Measurements from ENCODE around the gene LYRM1. TPM values are rescaled to one million over a fixed set of nuclear protein-coding genes. Genes with fewer than 3 reads are reported as not detected.

Gene LYRM1
- total and polyA plus RNA-seq, 2 experiments from 2014 or later, result 18.7 to 24.8 TPM

- peaks cover 6% of the 10 kb centered on the region for H3K27me3 Mint-ChIP-seq (ENCODE audit: insufficient read depth, low read depth, poor library complexity)
- H3K4me1 ChIP-seq (ENCODE audit: insufficient read depth), result peaks cover 28% of the 10 kb centered on the region
- no peaks in the 10 kb centered on the region for H4K20me1 ChIP-seq (replicated peaks; ENCODE audit: insufficient read depth)
- H3K79me2 ChIP-seq (replicated peaks; ENCODE audit: insufficient read depth), result peaks cover 35% of the 10 kb centered on the region
- no peak for TF ChIP-seq STAT1 (IDR thresholded peaks at IDR 0.05; ENCODE audit: unreplicated experiment)
- TF ChIP-seq EZH2 (IDR thresholded peaks at IDR 0.05; ENCODE audit: low read depth, unreplicated experiment), result no peak
- no peak for TF ChIP-seq ZNF462 (CRISPR knock-in tag; IDR thresholded peaks at IDR 0.05)
- no peak for TF ChIP-seq CREB1 (CRISPR knock-in tag; IDR thresholded peaks at IDR 0.05; ENCODE audit: low read depth)
- no peak for TF ChIP-seq EZH2phosphoT487 (IDR thresholded peaks at IDR 0.05; ENCODE audit: unreplicated experiment)
- TF ChIP-seq POLR2AphosphoS5 (IDR thresholded peaks at IDR 0.05; ENCODE audit: low read depth), result no peak
- TF ChIP-seq ETS1 (IDR thresholded peaks at IDR 0.05), result no peak
- no peak for TF ChIP-seq ZNF331 (CRISPR knock-in tag; IDR thresholded peaks at IDR 0.05; ENCODE audit: low read depth)
- no peak for TF ChIP-seq REST (IDR thresholded peaks at IDR 0.05; ENCODE audit: unreplicated experiment)
- TF ChIP-seq NANOG (IDR thresholded peaks at IDR 0.05; ENCODE audit: borderline replicate concordance), result no peak
- no peak for TF ChIP-seq ZNF114 (CRISPR knock-in tag; IDR thresholded peaks at IDR 0.05)
- no peak for TF ChIP-seq JUNB (IDR thresholded peaks at IDR 0.05; ENCODE audit: unreplicated experiment)
- TF ChIP-seq CTCF (conservative IDR thresholded peaks at IDR 0.05; ENCODE audit: low read depth in 2 of 2), result no peak
- no peak overlapping the region for H3K4me3 Mint-ChIP-seq
- H3K27ac Mint-ChIP-seq, result peak overlapping the region; percentile 12; the same call in 1 of the 2 replicates
- H3K4me2 ChIP-seq, result no peak overlapping the region
- no peak for ATAC-seq
- H2AFZ ChIP-seq, result no peak overlapping the region
- H3K36me3 ChIP-seq (ENCODE audit: insufficient read depth), result no peaks in the 10 kb centered on the region
- H3K27me3 ChIP-seq (ENCODE audit: insufficient read depth), result no peaks in the 10 kb centered on the region
- H3K4me3 ChIP-seq, result no peak overlapping the region
- peaks cover 9% of the 10 kb centered on the region; the same call in 2 of the 3 replicates for H3K36me3 Mint-ChIP-seq (ENCODE audit: low read depth)
- H3K9me3 Mint-ChIP-seq, result peaks cover 2% of the 10 kb centered on the region; the same call in 1 of the 3 replicates
- no peak overlapping the region for H3K27ac ChIP-seq (ENCODE audit: low read depth)
- peaks cover 33% of the 10 kb centered on the region for H3K4me1 Mint-ChIP-seq
- H3F3A ChIP-seq (replicated peaks; ENCODE audit: low read depth), result no peaks in the 10 kb centered on the region
- DNase-seq (ENCODE audit: low spot score), result no peak
- H3K9me2 ChIP-seq (ENCODE audit: insufficient read depth), result no peaks in the 10 kb centered on the region
Measured at GRCh38 chr16:20904507-20905081, 4.0 kb downstream of the LYRM1 start.
